Neural progenitor cell (in vitro differentiated cells): ENCODE measurements around the gene H2BK1. TPM values are rescaled to one million over a fixed set of nuclear protein-coding genes. Genes with fewer than 3 reads are reported as not detected.
A peak's percentile ranks its signal among the peaks of the same experiment; 100 is the strongest.

Experiments used
- DNase-seq: peaks from one replicate; pipeline ENCODE4 v3.0.0-alpha.2; 2016; ENCODE audit warnings: low spot score
- H2AFZ ChIP-seq: fragments of 200-600 bp; sonication (generic); replicated peaks from 2 replicates; pipeline ENCODE4 v1.6.1; 2016; ENCODE audit warnings: antibody characterized with exemption
- H3F3A ChIP-seq: fragments of 200-600 bp; sonication (generic); 2 replicates; pipeline ENCODE4 v1.6.1; 2016; ENCODE audit warnings: antibody characterized with exemption, low read depth
- H3K27ac ChIP-seq: fragments of 200-600 bp; sonication (generic); 2 replicates; pipeline ENCODE4 v1.5.1; 2016; ENCODE audit warnings: mild to moderate bottlenecking
- H3K27me3 ChIP-seq: fragments of 200-600 bp; sonication (generic); 2 replicates; pipeline ENCODE4 v1.6.1; 2016; ENCODE audit warnings: mild to moderate bottlenecking, moderate library complexity
- H3K36me3 ChIP-seq: fragments of 200-600 bp; sonication (generic); 2 replicates; pipeline ENCODE4 v1.5.1; 2016
- H3K4me1 ChIP-seq: fragments of 200-600 bp; sonication (generic); 2 replicates; pipeline ENCODE4 v1.6.1; 2016; ENCODE audit warnings: mixed run types
- H3K4me2 ChIP-seq: fragments of 200-600 bp; sonication (generic); 2 replicates; pipeline ENCODE4 v1.6.1; 2016
- H3K4me3 ChIP-seq: fragments of 200-600 bp; sonication (generic); 2 replicates; pipeline ENCODE4 v1.5.1; 2016
- H3K79me2 ChIP-seq: fragments of 200-600 bp; sonication (generic); 2 replicates; pipeline ENCODE4 v1.6.1; 2016; ENCODE audit warnings: low read depth
- H3K9ac ChIP-seq: fragments of 200-600 bp; sonication (generic); 2 replicates; pipeline ENCODE4 v1.6.1; 2016
- H3K9me3 ChIP-seq: fragments of 200-600 bp; sonication (generic); 2 replicates; pipeline ENCODE4 v1.5.1; 2016; ENCODE audit warnings: low read depth
- H4K20me1 ChIP-seq: fragments of 200-600 bp; sonication (generic); 2 replicates; pipeline ENCODE4 v1.6.1; 2016; ENCODE audit warnings: low read depth
- H3K27ac Mint-ChIP-seq: 3 replicates; pipeline ENCODE4 v1.8.0; 2021; ENCODE audit warnings: mixed read lengths
- H3K27me3 Mint-ChIP-seq: 2 replicates; pipeline ENCODE4 v1.8.0; 2022; ENCODE audit warnings: low read depth, mild to moderate bottlenecking, inconsistent platforms, moderate library complexity, mixed read lengths; ENCODE audit not compliant: insufficient read depth
- H3K36me3 Mint-ChIP-seq: 3 replicates; pipeline ENCODE4 v1.8.0; 2021; ENCODE audit warnings: mixed read lengths
- H3K4me1 Mint-ChIP-seq: 3 replicates; pipeline ENCODE4 v1.8.0; 2021; ENCODE audit warnings: mixed read lengths
- H3K4me3 Mint-ChIP-seq: 3 replicates; pipeline ENCODE4 v1.8.0; 2021; ENCODE audit warnings: mild to moderate bottlenecking, moderate library complexity, mixed read lengths
- H3K9me3 Mint-ChIP-seq: 3 replicates; pipeline ENCODE4 v1.8.0; 2020; ENCODE audit warnings: mixed read lengths
- CTCF ChIP-seq: fragments of 200-600 bp; sonication (generic); IDR thresholded peaks from 2 replicates; pipeline ENCODE4 v1.5.1; 2017; ENCODE audit warnings: antibody characterized with exemption, mild to moderate bottlenecking
- EZH2 ChIP-seq: fragments of 200-600 bp; sonication (generic); IDR thresholded peaks from 2 replicates; pipeline ENCODE4 v1.6.1; 2017; ENCODE audit warnings: antibody characterized with exemption, mild to moderate bottlenecking, moderate library complexity
- EZH2phosphoT487 ChIP-seq: fragments of 200-600 bp; sonication (generic); IDR thresholded peaks from 2 replicates; pipeline ENCODE4 v1.6.1; 2017; ENCODE audit warnings: antibody characterized with exemption
- total RNA-seq: library from RNA; depleted of rRNA; stranded (reverse); fragments of >200 nt; gene quantifications from 2 replicates; pipeline ENCODE4 v1.2.3, GENCODE V29; 2015; ENCODE audit warnings: low replicate concordance

Gene H2BK1
- total RNA-seq, 1 donor from 2014 or later, result not detected

- Histone ChIP-seq H3K36me3 (no peaks in the 10 kb centered on the region), H3K27ac (no peak overlapping the region), H3K9me3 (no peaks in the 10 kb centered on the region), H4K20me1 (no peaks in the 10 kb centered on the region), H3K9ac (no peak overlapping the region), H2AFZ (no peak overlapping the region), H3K27me3 (peaks cover 36% of the 10 kb centered on the region), H3F3A (peaks cover 24% of the 10 kb centered on the region), H3K4me3 (no peak overlapping the region), H3K79me2 (no peaks in the 10 kb centered on the region), H3K4me1 (peaks cover 23% of the 10 kb centered on the region), H3K4me2 (no peak overlapping the region)
- H3K4me1 Mint-ChIP-seq, result peaks cover 43% of the 10 kb centered on the region
- H3K27ac Mint-ChIP-seq, result peak overlapping the region; percentile 79
- H3K27me3 Mint-ChIP-seq, result peaks cover 25% of the 10 kb centered on the region
- no peaks in the 10 kb centered on the region for H3K9me3 Mint-ChIP-seq
- peak overlapping the region; percentile 33 for H3K4me3 Mint-ChIP-seq
- no peak for TF ChIP-seq EZH2
- TF ChIP-seq EZH2phosphoT487, result no peak
- TF ChIP-seq CTCF, result no peak
- DNase-seq, result no peak
- H3K36me3 Mint-ChIP-seq, result no peaks in the 10 kb centered on the region
Observed at GRCh38 chr7:151255390-151255789, 45.1 kb upstream of the H2BK1 start.

- no peaks in the 10 kb centered on the region for H3K36me3 Mint-ChIP-seq
- peak overlapping the region; percentile 33 for H3K4me3 Mint-ChIP-seq
- peak overlapping the region; percentile 76 for H3K27ac Mint-ChIP-seq
- H4K20me1 ChIP-seq, result no peaks in the 10 kb centered on the region
- no peaks in the 10 kb centered on the region for H3K79me2 ChIP-seq
- H3K27me3 Mint-ChIP-seq, result peaks cover 25% of the 10 kb centered on the region
- TF ChIP-seq EZH2phosphoT487, result no peak
- TF ChIP-seq EZH2, result no peak
- no peak for TF ChIP-seq CTCF
- H3K9me3 Mint-ChIP-seq, result no peaks in the 10 kb centered on the region
- peaks cover 36% of the 10 kb centered on the region for H3K27me3 ChIP-seq
- no peak overlapping the region for H3K27ac ChIP-seq
- DNase-seq, result no peak
- peaks cover 25% of the 10 kb centered on the region for H3F3A ChIP-seq
- H2AFZ ChIP-seq, result no peak overlapping the region
- H3K4me1 ChIP-seq, result peaks cover 27% of the 10 kb centered on the region
- H3K4me3 ChIP-seq, result no peak overlapping the region
- no peak overlapping the region for H3K4me2 ChIP-seq
- H3K36me3 ChIP-seq, result no peaks in the 10 kb centered on the region
- H3K9me3 ChIP-seq, result no peaks in the 10 kb centered on the region
- H3K4me1 Mint-ChIP-seq, result peaks cover 48% of the 10 kb centered on the region
- no peak overlapping the region for H3K9ac ChIP-seq
Observed at GRCh38 chr7:151254851-151255250, 44.6 kb upstream of the H2BK1 start.

- Mint-ChIP-seq H3K27me3 (peaks cover 25% of the 10 kb centered on the region), H3K27ac (peak overlapping the region; percentile 76), H3K4me3 (no peak overlapping the region), H3K36me3 (no peaks in the 10 kb centered on the region), H3K9me3 (no peaks in the 10 kb centered on the region), H3K4me1 (peaks cover 53% of the 10 kb centered on the region)
- Histone ChIP-seq H3F3A (peaks cover 29% of the 10 kb centered on the region), H3K4me1 (peaks cover 32% of the 10 kb centered on the region), H3K9me3 (no peaks in the 10 kb centered on the region), H3K4me3 (no peak overlapping the region), H3K79me2 (no peaks in the 10 kb centered on the region), H3K36me3 (no peaks in the 10 kb centered on the region), H3K4me2 (no peak overlapping the region), H3K27me3 (peaks cover 41% of the 10 kb centered on the region), H2AFZ (no peak overlapping the region), H4K20me1 (no peaks in the 10 kb centered on the region), H3K27ac (no peak overlapping the region), H3K9ac (no peak overlapping the region)
- no peak for TF ChIP-seq EZH2phosphoT487
- TF ChIP-seq EZH2, result no peak
- no peak for TF ChIP-seq CTCF
- DNase-seq, result no peak
Observed at GRCh38 chr7:151254316-151254715, 44.0 kb upstream of the H2BK1 start.
